ENCODE data around the gene ANKRD11. TPM values are rescaled to one million over a fixed set of nuclear protein-coding genes. Genes with fewer than 3 reads are reported as not detected.

ANKRD11 gene
- total and polyA plus RNA-seq, 12 donors = 47.7 to 93.6 (median 66.2) TPM

DNA sequence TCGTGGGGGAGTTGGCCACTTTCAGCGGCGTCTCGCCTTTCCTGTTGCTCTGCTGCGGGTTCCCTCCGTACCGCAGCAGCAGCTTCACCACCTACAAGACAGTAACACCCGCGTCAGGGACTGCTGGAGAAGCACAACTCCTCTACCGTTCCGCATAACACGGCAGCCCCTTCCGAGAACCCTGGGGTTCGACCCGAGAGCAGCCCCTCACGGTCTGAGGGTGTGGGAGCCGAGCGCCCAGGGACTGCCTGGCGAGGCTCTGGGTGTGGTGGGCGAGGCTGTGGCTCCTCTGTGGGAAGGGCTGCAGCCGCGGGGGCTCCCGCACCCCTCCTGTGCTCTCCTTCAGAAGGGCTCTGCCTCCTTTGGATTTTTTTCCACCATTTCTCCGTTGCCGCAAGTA, 204.3 kb downstream of the ANKRD11 start:
- peaks cover 0 to 8% (median 0%) of the 10 kb centered on the region in 9 donors for H3K4me1 ChIP-seq
- TF ChIP-seq, protein P1, sequence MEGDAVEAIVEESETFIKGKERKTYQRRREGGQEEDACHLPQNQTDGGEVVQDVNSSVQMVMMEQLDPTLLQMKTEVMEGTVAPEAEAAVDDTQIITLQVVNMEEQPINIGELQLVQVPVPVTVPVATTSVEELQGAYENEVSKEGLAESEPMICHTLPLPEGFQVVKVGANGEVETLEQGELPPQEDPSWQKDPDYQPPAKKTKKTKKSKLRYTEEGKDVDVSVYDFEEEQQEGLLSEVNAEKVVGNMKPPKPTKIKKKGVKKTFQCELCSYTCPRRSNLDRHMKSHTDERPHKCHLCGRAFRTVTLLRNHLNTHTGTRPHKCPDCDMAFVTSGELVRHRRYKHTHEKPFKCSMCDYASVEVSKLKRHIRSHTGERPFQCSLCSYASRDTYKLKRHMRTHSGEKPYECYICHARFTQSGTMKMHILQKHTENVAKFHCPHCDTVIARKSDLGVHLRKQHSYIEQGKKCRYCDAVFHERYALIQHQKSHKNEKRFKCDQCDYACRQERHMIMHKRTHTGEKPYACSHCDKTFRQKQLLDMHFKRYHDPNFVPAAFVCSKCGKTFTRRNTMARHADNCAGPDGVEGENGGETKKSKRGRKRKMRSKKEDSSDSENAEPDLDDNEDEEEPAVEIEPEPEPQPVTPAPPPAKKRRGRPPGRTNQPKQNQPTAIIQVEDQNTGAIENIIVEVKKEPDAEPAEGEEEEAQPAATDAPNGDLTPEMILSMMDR (IDR thresholded peaks at IDR 0.05) = no peak
- DNase-seq = no peak
- intact Hi-C loops (cut with DNase I) = no loop called here
- WGBS, 2 donors = 90 to 93% methylated on average over 25 of the region's 25 CpGs
- H3K27me3 ChIP-seq = no peaks in the 10 kb centered on the region
- ATAC-seq = no peak
- no peak overlapping the region for H3K27ac ChIP-seq
- no peaks in the 10 kb centered on the region for H3K9me3 ChIP-seq
- peaks cover 0 to 95% (median 56%) of the 10 kb centered on the region in 9 donors for H3K36me3 ChIP-seq
- H3K4me3 ChIP-seq = no peak overlapping the region

- no peak for DNase-seq
- no peaks in the 10 kb centered on the region for H3K9me3 ChIP-seq
- intact Hi-C loops (cut with DNase I) = no loop called here
Measured at GRCh38 chr16:89285381-89285780, 205.0 kb downstream of the ANKRD11 start.

GRCh38 chr16:89283449-89283848, 206.9 kb downstream of the ANKRD11 start:
- Histone ChIP-seq H3K27me3 (no peaks in the 10 kb centered on the region), H3K27ac (no peak overlapping the region), H3K4me1 (no peaks in the 10 kb centered on the region), H3K4me3 (no peak overlapping the region), H3K36me3 (peaks cover 0 to 96% (median 64%) of the 10 kb centered on the region in 9 donors), H3K9me3 (no peaks in the 10 kb centered on the region)
- intact Hi-C loops (cut with DNase I) = no loop called here
- no peak for DNase-seq
- no peak for ATAC-seq
- TF ChIP-seq, protein P1 (IDR thresholded peaks at IDR 0.05) = no peak
- 86 to 91% methylated on average over 20 of the region's 20 CpGs for WGBS, 2 donors

More at GRCh38 chr16:89285381-89285780, 205.0 kb downstream of the ANKRD11 start:
- H3K27me3 ChIP-seq = no peaks in the 10 kb centered on the region
- H3K27ac ChIP-seq = no peak overlapping the region
- TF ChIP-seq, protein P1 (IDR thresholded peaks at IDR 0.05) = no peak
- no peak for ATAC-seq
- H3K4me3 ChIP-seq = no peak overlapping the region
- WGBS, 2 donors = 90 to 94% methylated on average over 17 of the region's 17 CpGs
- H3K36me3 ChIP-seq = peaks cover 0 to 95% (median 63%) of the 10 kb centered on the region in 9 donors
- peaks cover 0 to 8% (median 0%) of the 10 kb centered on the region in 9 donors for H3K4me1 ChIP-seq

- 80 to 89% methylated on average over 18 of the region's 18 CpGs for WGBS, 2 donors
Measured at GRCh38 chr16:89282523-89282922, 207.8 kb downstream of the ANKRD11 start.

More at GRCh38 chr16:89282523-89282922, 207.8 kb downstream of the ANKRD11 start:
- ATAC-seq = no peak
- DNase-seq = no peak
- H3K9me3 ChIP-seq = no peaks in the 10 kb centered on the region
- intact Hi-C loops (cut with DNase I) = no loop called here
- H3K4me1 ChIP-seq = peaks cover 0 to 8% (median 0%) of the 10 kb centered on the region in 9 donors
- no peak overlapping the region for H3K4me3 ChIP-seq
- TF ChIP-seq, protein P1 (IDR thresholded peaks at IDR 0.05) = no peak
- H3K36me3 ChIP-seq = peaks cover 0 to 96% (median 54%) of the 10 kb centered on the region in 9 donors
- H3K27me3 ChIP-seq = no peaks in the 10 kb centered on the region
- H3K27ac ChIP-seq = no peak overlapping the region

All from heart right ventricle (tissue), 16 donors.